A673 (cell line): ENCODE results near the gene SHC3. TPM values are rescaled to one million over a fixed set of nuclear protein-coding genes. Genes with fewer than 3 reads are reported as not detected.

Experiments used
- BruUV-seq: library from RNA; stranded (reverse); fragments of 400-500 nt; replicated peaks from 2 replicates; lab custom pipeline; 2021; lab: Mats Ljungman, UMichigan
- CTCF ChIA-PET: fragments of 300-600 bp; sonication (Branson Sonifier 250); formaldehyde crosslinking; loops from one replicate; lab custom pipeline; 2022; ENCODE audit warnings: antibody characterized with exemption; lab: Charles Lee
- POLR2A ChIA-PET: fragments of 300-600 bp; sonication (Branson Sonifier 250); formaldehyde crosslinking; loops from one replicate; lab custom pipeline; 2022; ENCODE audit warnings: antibody characterized with exemption; ENCODE audit not compliant: low non-redundant PET; lab: Charles Lee
- DNase-seq: peaks from one replicate; pipeline ENCODE4 v3.0.0-alpha.2; 2015; ENCODE audit warnings: low spot score
- H3K27ac ChIP-seq: fragments of 200-600 bp; sonication (generic); 2 replicates; pipeline ENCODE4 v1.5.1; 2016; ENCODE audit warnings: mixed run types, low read depth, mild to moderate bottlenecking, mixed read lengths, antibody characterized with exemption, low read length; ENCODE audit not compliant: poor library complexity, severe bottlenecking
- H3K27me3 ChIP-seq: fragments of 200-600 bp; sonication (generic); replicated peaks from 2 replicates; pipeline ENCODE4 v1.6.1; 2017; ENCODE audit warnings: mixed run types, low read depth, mild to moderate bottlenecking, mixed read lengths, antibody characterized with exemption, low read length; ENCODE audit not compliant: insufficient read depth, poor library complexity
- H3K36me3 ChIP-seq: fragments of 200-600 bp; sonication (generic); 2 replicates; pipeline ENCODE4 v1.6.1; 2016; ENCODE audit warnings: mixed run types, mild to moderate bottlenecking, mixed read lengths, antibody characterized with exemption, low read length; ENCODE audit not compliant: insufficient read depth, poor library complexity, severe bottlenecking
- H3K4me1 ChIP-seq: fragments of 200-600 bp; sonication (generic); 2 replicates; pipeline ENCODE4 v1.6.1; 2017; ENCODE audit warnings: mixed run types, mild to moderate bottlenecking, mixed read lengths, antibody characterized with exemption, low read length; ENCODE audit not compliant: insufficient read depth, poor library complexity, severe bottlenecking
- H3K4me3 ChIP-seq: fragments of 200-600 bp; sonication (generic); 2 replicates; pipeline ENCODE4 v1.5.1; 2016; ENCODE audit warnings: low read depth, mixed run types, mild to moderate bottlenecking, mixed read lengths, low read length; ENCODE audit not compliant: poor library complexity, severe bottlenecking
- H3K9me3 ChIP-seq: fragments of 200-600 bp; sonication (generic); 2 replicates; pipeline ENCODE4 v1.6.1; 2016; ENCODE audit warnings: mixed run types, low read depth, mild to moderate bottlenecking, mixed read lengths, antibody characterized with exemption, low read length; ENCODE audit not compliant: poor library complexity, severe bottlenecking
- EZH2 ChIP-seq: fragments of 200-600 bp; sonication (generic); IDR thresholded peaks from 2 replicates; pipeline ENCODE4 v1.6.1; 2017; ENCODE audit warnings: borderline replicate concordance, low read depth, mild to moderate bottlenecking, mixed read lengths, antibody characterized with exemption, low read length; ENCODE audit not compliant: poor library complexity, severe bottlenecking
- intact Hi-C: fragments of 100-400 bp; cut with micrococcal nuclease; formaldehyde crosslinking; loops from one replicate; pipeline ENCODE4 v1.10.0; 2022; ENCODE audit not compliant: unreplicated experiment
- total RNA-seq: library from RNA; stranded (reverse); gene quantifications from 2 replicates; pipeline ENCODE4 v1.2.3, GENCODE V29; 2021
- TF ChIP-seq, protein P1 (sequence below): fragments of 300-800, 200-600 bp; sonication (generic); conservative IDR thresholded peaks from 2 replicates; pipeline ENCODE4 v1.5.1; 2017; ENCODE audit warnings: low read depth, mild to moderate bottlenecking, antibody characterized with exemption, low read length, moderate library complexity, mixed read lengths

The SHC3 gene
- total RNA-seq, 1 experiment from 2014 or later, result 6.6 TPM

DNA sequence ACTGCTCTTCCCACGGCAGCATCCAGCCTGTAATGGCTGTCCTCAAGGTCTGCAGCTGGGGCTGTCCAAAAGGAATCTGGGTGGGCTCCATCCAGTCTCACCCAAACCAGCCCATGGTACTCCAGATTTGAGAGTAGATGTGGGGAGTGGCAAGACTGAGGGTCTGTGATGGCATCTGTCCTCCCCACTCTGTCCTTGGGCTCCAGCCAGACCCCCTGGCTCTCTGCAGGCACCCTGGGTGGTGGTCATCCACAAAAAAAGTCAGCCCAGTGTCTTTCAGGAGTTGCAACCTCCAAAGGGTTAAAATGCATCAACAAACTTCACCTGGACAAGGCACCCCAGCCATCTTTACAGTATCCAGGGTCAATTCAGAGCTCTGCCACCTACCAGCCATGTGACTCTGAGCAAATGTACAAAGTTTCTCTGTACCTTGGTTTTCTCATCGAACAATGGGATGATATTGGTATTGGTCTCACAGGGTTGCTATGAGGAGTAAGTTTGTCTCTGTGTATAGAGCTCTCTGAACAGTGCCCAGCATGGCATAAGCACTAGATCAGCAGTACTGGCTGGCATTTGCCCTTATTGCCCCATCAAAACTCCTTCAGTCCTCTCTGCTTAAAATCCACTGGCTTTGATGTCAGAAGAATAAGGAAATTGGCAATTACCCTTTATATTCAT is 194.6 kb downstream of the SHC3 start:
- POLR2A ChIA-PET, result no interaction called here
- intact Hi-C loops, result no loop called here
- BruUV-seq, result no TSS peak

DNA sequence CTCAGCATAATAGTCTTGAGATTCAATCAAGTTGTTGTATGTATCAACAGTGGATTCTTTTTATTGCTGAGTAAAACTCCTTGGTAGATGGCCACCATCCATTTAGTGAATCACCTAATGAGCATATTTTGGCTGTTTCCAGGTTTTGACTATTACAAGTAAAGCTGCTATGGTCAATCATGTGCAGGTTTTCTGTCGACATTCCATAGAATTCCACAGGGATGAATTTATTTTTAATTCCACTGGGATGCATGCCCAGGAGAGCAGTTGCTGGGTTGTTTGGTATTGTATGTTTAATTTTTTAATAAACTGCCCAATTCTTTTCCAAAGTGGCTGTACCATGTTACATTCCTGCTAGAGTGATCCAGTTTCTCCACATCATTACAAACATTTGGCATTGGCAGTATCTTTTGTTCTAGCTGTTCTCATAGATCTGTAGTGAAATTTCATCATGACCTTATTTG is 197.8 kb downstream of the SHC3 start:
- POLR2A ChIA-PET, result no interaction called here
- no peak for TF ChIP-seq EZH2
- TF ChIP-seq, protein P1, sequence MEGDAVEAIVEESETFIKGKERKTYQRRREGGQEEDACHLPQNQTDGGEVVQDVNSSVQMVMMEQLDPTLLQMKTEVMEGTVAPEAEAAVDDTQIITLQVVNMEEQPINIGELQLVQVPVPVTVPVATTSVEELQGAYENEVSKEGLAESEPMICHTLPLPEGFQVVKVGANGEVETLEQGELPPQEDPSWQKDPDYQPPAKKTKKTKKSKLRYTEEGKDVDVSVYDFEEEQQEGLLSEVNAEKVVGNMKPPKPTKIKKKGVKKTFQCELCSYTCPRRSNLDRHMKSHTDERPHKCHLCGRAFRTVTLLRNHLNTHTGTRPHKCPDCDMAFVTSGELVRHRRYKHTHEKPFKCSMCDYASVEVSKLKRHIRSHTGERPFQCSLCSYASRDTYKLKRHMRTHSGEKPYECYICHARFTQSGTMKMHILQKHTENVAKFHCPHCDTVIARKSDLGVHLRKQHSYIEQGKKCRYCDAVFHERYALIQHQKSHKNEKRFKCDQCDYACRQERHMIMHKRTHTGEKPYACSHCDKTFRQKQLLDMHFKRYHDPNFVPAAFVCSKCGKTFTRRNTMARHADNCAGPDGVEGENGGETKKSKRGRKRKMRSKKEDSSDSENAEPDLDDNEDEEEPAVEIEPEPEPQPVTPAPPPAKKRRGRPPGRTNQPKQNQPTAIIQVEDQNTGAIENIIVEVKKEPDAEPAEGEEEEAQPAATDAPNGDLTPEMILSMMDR, result no peak
- DNase-seq, result no peak

More for the DNA sequence above, 194.6 kb downstream of the SHC3 start:
- no peak overlapping the region for H3K27ac ChIP-seq
- no peaks in the 10 kb centered on the region for H3K9me3 ChIP-seq
- H3K36me3 ChIP-seq, result no peaks in the 10 kb centered on the region
- no peaks in the 10 kb centered on the region for H3K27me3 ChIP-seq
- TF ChIP-seq, protein P1, result no peak
- TF ChIP-seq EZH2, result no peak
- H3K4me3 ChIP-seq, result no peak overlapping the region
- CTCF ChIA-PET, result no interaction called here
- no peak for DNase-seq
- peaks cover 11% of the 10 kb centered on the region for H3K4me1 ChIP-seq

DNA sequence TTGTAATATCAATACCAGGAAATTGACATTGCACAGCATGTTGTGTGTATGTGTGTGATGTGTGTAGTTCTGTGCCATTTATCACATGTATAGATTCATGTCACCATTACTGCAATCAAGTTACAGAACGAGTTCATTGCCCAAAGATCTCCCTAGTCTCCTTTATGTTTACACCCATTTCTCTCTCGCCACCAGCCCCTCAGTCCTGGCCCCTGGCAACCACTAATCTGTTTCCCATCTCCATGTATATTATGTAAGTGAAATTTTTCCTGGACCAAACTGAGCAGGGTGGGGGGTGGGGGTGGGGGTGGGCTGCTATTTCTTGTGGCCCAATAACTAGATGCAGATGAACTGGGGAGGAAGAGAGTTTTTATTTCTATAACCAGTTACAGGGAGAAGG is 198.8 kb downstream of the SHC3 start:
- intact Hi-C loops, result no loop called here
- Histone ChIP-seq H3K27me3 (no peaks in the 10 kb centered on the region), H3K9me3 (no peaks in the 10 kb centered on the region), H3K4me1 (no peaks in the 10 kb centered on the region), H3K4me3 (no peak overlapping the region), H3K36me3 (no peaks in the 10 kb centered on the region), H3K27ac (no peak overlapping the region)
- POLR2A ChIA-PET, result no interaction called here
- DNase-seq, result no peak
- no TSS peak for BruUV-seq
- TF ChIP-seq EZH2, result no peak
- TF ChIP-seq, protein P1, result no peak
- CTCF ChIA-PET, result no interaction called here

More for the DNA sequence above, 197.8 kb downstream of the SHC3 start:
- BruUV-seq, result no TSS peak
- intact Hi-C loops, result no loop called here
- Histone ChIP-seq H3K27ac (no peak overlapping the region), H3K9me3 (no peaks in the 10 kb centered on the region), H3K4me1 (no peaks in the 10 kb centered on the region), H3K36me3 (no peaks in the 10 kb centered on the region), H3K4me3 (no peak overlapping the region), H3K27me3 (no peaks in the 10 kb centered on the region)
- CTCF ChIA-PET, result no interaction called here
